Left lung (tissue), 10 donors: ENCODE data around the gene MSX1. TPM values are rescaled to one million over a fixed set of nuclear protein-coding genes. Genes with fewer than 3 reads are reported as not detected.

Source experiments
- ATAC-seq: fragments of 200-7000 bp; cut with Tn5 transposase; one replicate; pipeline ENCODE4 v1.9.1; 2020; ENCODE audit warnings: moderate library complexity
- DNase-seq, 4 donors: peaks; one replicate each; pipeline ENCODE4 v3.0.0-alpha.2; 2013 to 2020
- H3K27ac ChIP-seq, 2 donors: fragments of 200-600 bp; sonication (generic) in 1 of 2; one replicate each; pipeline versions ENCODE4 v1.5.0 to v1.8.0; 2020 to 2021
- H3K27me3 ChIP-seq, 2 donors: fragments of 200-600 bp; sonication (generic) in 1 of 2; one replicate each; pipeline versions ENCODE4 v1.5.0 to v1.8.0; 2020 to 2021
- H3K36me3 ChIP-seq, 2 donors: fragments of 200-600 bp; sonication (generic) in 1 of 2; one replicate each; pipeline versions ENCODE4 v1.5.0 to v1.8.0; 2020 to 2021
- H3K4me1 ChIP-seq, 2 donors: fragments of 200-600 bp; one replicate each; pipeline ENCODE4 v1.8.0; 2021
- H3K4me3 ChIP-seq, 2 donors: fragments of 200-600 bp; sonication (generic) in 1 of 2; one replicate each; pipeline versions ENCODE4 v1.5.0 to v1.8.0; 2020 to 2021; ENCODE audit warnings: mild to moderate bottlenecking in 1 of 2
- H3K9me3 ChIP-seq, 2 donors: fragments of 200-600 bp; sonication (generic) in 1 of 2; one replicate each; pipeline versions ENCODE4 v1.5.0 to v1.8.0; 2020 to 2021
- CTCF ChIP-seq, 2 donors: fragments of 200-600 bp; sonication (generic) in 1 of 2; IDR thresholded peaks; one replicate each; pipeline versions ENCODE4 v1.5.0 to v1.8.0; 2021; ENCODE audit warnings: antibody characterized with exemption in 2 of 2
- intact Hi-C, 2 donors: fragments of 100-400 bp; cut with DNase I; formaldehyde crosslinking; loops; one replicate each; pipeline versions ENCODE4 v1.11.2 to v1.14.2; 2022
- polyA plus RNA-seq, 6 donors: library from polyadenylated mRNA; unstranded; fragments of 120-200 nt; gene quantifications; one replicate each; pipeline ENCODE4 v1.2.1, GENCODE V29; 2013; ENCODE audit not compliant: insufficient read length in 6 of 6
- total RNA-seq, 2 donors: library from RNA; stranded (reverse); fragmentation: NEBNext Ultra II Directional; extraction: Animal tissue kit (Norgen Biotek cat#: 25700); gene quantifications; one replicate each; pipeline ENCODE4 v1.2.1, GENCODE V29; 2021
- donor health status: DM: no; HTN: yes; CAD: no.
- donor health status: DM: no; HTN: no; CAD: no.

The MSX1 gene
- total and polyA plus RNA-seq, 8 donors: 1.2 to 4.2 (median 2.0) TPM

- ATAC-seq: no peak
- Histone ChIP-seq H3K4me3 (no peak overlapping the region), H3K27me3 (peaks cover 0 to 8% of the 10 kb centered on the region in 2 donors), H3K36me3 (no peaks in the 10 kb centered on the region), H3K4me1 (no peaks in the 10 kb centered on the region), H3K9me3 (peaks cover 0 to 4% of the 10 kb centered on the region in 2 donors), H3K27ac (no peak overlapping the region)
- no peak for DNase-seq
- intact Hi-C loops: no loop called here
- no peak for TF ChIP-seq CTCF (IDR thresholded peaks at IDR 0.05)
Observed at GRCh38 chr4:4831825-4832224, 27.6 kb upstream of the MSX1 start.

GRCh38 chr4:4836044-4836443, 23.4 kb upstream of the MSX1 start:
- no peaks in the 10 kb centered on the region for H3K36me3 ChIP-seq
- intact Hi-C loops: no loop called here
- no peaks in the 10 kb centered on the region for H3K4me1 ChIP-seq
- ATAC-seq (no peak), DNase-seq (no peak)
- H3K9me3 ChIP-seq: peaks cover 0 to 4% of the 10 kb centered on the region in 2 donors
- no peak overlapping the region for H3K4me3 ChIP-seq
- no peak overlapping the region for H3K27ac ChIP-seq
- H3K27me3 ChIP-seq: peaks cover 0 to 20% of the 10 kb centered on the region in 2 donors
- TF ChIP-seq CTCF (IDR thresholded peaks at IDR 0.05): no peak

- H3K9me3 ChIP-seq: peaks cover 0 to 4% of the 10 kb centered on the region in 2 donors
- H3K4me1 ChIP-seq: no peaks in the 10 kb centered on the region
- no peak overlapping the region for H3K27ac ChIP-seq
- TF ChIP-seq CTCF (IDR thresholded peaks at IDR 0.05): no peak
- intact Hi-C loops: no loop called here
- peaks cover 0 to 33% of the 10 kb centered on the region in 2 donors for H3K27me3 ChIP-seq
- DNase-seq (no peak), ATAC-seq (no peak)
- no peak overlapping the region for H3K4me3 ChIP-seq
- H3K36me3 ChIP-seq: no peaks in the 10 kb centered on the region
Observed at GRCh38 chr4:4837316-4837715, 22.1 kb upstream of the MSX1 start.

GRCh38 chr4:4838051-4838935, 21.2 kb upstream of the MSX1 start:
- Histone ChIP-seq H3K4me3 (no peak overlapping the region), H3K27ac (no peak overlapping the region), H3K36me3 (no peaks in the 10 kb centered on the region), H3K9me3 (peaks cover 0 to 4% of the 10 kb centered on the region in 2 donors), H3K4me1 (no peaks in the 10 kb centered on the region), H3K27me3 (peaks cover 0 to 40% of the 10 kb centered on the region in 2 donors)
- DNase-seq (no peak), ATAC-seq (no peak)
- no peak for TF ChIP-seq CTCF (IDR thresholded peaks at IDR 0.05)
- intact Hi-C loops: no loop called here

- ATAC-seq (no peak), DNase-seq (peak in 1 of 4 donors; percentile 45)
- Histone ChIP-seq H3K27ac (no peak overlapping the region), H3K27me3 (peaks cover 0 to 48% of the 10 kb centered on the region in 2 donors), H3K4me1 (no peaks in the 10 kb centered on the region), H3K9me3 (peaks cover 0 to 4% of the 10 kb centered on the region in 2 donors), H3K4me3 (no peak overlapping the region), H3K36me3 (no peaks in the 10 kb centered on the region)
- intact Hi-C loops: no loop called here
- TF ChIP-seq CTCF (IDR thresholded peaks at IDR 0.05): no peak
Observed at GRCh38 chr4:4838936-4839810, 20.3 kb upstream of the MSX1 start.
